ENCODE data around the gene AUTS2. TPM values are rescaled to one million over a fixed set of nuclear protein-coding genes. Genes with fewer than 3 reads are reported as not detected.
"Not testable (repeated sequence)": the region's sequence is repeated elsewhere in the genome, so short reads cannot be mapped to it uniquely, and the experiment has no call there.

AUTS2 gene
- total RNA-seq, 1 donor from 2014 or later: 49.8 TPM

DNA sequence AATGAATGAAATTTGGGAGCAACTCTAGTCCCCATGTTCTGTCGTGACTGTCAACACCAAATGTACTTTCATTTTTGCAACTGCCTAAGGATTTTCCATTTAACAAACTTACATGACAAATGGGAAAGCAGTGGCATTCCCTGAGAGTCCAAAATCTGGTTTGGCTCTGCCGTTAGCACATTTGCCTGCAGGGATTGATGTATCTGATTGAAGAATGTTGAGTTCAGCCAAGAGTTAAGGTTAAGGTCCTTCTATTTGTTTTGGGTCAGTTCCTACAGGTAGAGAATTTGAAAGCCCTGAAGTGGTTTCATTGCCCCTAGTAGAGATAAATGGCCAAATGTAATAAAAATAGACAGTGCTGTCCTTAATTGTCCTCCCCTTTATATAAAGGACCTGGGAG, 1127.2 kb downstream of the AUTS2 start:
- DNase-seq (ENCODE audit: low spot score): no peak

DNA sequence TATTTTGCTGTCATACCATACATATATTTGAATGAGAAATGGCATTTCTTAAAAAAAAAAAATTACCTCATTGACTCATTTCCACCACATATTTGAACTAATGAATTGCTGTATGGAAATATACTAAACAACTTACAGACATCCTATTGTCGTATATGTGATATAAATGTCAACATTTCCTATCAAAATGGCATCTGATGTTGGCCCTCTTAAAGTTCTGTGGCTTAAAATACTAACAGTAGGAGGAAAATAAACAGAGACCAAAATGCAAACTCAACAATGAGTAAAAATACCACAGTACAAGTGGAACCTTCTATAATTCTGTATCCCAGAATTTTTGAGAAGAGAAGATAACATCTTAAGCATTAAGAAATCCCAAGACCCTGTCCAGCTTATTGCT, 1128.0 kb downstream of the AUTS2 start:
- DNase-seq (ENCODE audit: low spot score): no peak

DNA sequence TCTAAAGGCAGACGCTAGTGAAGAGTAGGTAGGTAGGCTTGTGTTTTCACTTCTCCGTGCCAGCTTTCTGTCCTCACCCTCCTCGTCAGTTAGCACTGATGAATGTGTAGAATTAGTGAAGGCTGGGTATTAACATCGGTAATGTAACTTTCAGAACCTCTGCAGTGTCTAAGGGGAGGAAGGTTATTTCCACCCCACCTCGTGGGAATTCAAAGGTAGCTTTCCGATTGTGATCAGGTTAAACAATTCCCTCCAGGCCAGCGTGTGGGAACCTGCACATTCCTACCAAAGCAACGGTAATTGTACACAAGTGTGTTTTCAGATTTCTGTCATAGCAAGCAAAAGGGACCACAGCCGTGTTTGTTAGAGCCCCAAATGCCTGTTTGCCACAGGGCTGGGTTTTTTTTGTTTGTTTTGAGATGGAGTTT, 1128.7 kb downstream of the AUTS2 start:
- no peak for DNase-seq (ENCODE audit: low spot score)

DNA sequence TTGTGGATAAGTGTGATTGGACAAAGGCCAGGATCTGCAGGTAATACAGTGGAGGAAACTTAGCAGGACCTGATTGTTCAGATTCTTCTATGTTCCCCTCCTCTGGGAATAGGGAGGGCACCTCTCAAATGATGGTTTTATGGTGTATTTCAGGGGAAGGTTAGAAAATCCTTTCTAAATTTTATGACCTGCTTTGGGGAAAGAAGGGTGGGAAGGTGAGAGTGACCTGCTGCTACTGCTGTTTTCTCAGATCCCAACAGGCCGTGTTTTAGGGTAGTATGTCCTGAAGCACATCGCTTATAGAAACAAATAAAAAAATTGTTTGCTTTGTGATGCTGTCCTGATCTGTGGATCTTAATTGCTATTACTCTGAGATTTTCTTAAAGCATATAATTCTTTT, 1129.6 kb downstream of the AUTS2 start:
- no peak for DNase-seq (ENCODE audit: low spot score)

DNA sequence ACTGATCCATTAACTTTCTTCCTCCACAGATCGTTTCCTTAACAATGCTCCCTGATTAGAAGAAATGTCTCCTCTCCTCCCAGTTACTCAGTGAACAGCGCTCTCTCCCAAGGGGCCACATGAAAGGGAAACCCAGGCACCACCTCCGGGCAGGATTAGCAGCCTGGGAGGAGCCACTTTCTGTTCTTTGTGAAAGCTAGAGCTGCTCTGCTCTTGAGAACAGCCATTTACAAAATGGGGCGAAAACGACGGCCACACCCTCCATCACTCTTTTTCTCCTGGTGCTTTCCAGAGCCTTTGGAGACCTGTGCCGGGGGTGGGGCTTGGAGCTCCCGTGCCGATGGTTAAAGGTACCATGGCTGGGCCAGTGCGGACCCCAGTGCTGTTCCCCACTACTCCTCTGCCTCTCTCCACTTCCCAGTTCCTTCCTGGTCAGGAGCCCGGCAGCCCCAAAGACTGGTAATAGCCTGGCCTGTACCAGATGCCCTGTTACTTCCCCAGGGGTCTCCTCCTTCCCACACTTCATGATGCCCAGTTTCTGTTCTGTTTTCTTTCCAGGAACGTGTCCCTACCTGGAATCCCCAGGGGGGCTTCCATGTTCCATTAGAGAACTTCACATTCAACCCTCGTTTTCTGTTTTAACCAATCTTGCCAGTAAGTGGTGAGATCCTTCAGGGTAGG, 1130.7 kb downstream of the AUTS2 start:
- DNase-seq (ENCODE audit: low spot score): peak; percentile 57

DNA sequence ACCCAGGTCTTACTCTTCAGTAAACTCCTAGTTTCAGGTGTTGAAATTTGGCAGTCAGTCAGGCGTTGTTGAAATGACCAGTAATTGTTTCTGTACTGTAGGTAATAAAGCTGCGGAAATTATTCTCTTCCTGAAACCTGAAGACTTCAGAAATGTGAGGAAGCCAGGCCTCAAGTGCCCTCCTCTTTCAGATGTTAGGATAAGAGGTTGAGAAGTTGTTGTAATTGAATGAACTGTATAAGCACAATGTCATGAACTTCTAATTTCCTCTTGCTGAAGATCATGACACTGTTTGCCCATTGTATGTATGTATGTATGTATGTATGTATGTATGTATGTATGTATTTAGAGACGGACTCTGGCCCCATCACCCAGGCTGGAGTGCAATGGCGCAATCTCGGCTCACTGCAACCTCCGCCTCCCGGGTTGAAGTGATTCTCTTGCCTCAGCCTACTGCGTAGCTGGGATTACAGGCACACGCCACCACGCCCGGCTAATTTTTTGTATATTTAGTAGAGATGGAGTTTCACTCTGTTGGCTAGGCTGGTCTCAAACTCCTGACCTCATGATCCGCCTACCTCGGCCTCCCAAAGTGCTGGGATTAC, 1131.4 kb downstream of the AUTS2 start:
- not testable (repeated sequence) for DNase-seq (ENCODE audit: low spot score)

DNA sequence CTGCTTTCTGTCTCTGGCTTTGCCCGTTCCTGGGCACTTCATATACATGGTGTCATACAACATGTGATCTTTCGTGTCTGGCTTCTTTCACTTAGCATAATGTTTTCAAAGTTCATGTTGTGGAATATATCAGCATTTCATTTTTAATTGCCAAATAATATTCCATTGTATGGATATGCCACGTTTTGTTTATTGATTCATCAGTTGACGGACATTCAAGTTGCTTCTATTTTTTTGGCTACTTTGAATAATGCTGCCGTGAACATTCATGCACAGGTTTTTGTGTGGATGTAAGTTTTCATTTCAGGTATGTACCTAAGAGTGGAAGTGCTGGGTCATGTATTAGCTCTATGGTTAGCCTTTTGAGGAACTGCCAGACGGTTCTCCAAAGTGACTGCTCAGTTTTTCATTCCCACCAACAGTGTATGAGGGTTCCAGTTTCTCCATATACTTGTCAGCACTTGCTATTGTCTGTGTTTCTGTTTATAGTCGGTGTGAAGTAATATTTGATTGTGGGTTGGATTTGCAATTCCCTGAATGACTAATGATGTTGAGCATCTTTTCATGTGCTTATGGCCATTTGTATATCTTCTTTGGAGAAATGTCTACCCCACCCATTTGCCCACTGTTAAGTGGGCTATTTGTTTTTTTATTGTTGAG, 1132.3 kb downstream of the AUTS2 start:
- DNase-seq (ENCODE audit: low spot score): no peak

DNA sequence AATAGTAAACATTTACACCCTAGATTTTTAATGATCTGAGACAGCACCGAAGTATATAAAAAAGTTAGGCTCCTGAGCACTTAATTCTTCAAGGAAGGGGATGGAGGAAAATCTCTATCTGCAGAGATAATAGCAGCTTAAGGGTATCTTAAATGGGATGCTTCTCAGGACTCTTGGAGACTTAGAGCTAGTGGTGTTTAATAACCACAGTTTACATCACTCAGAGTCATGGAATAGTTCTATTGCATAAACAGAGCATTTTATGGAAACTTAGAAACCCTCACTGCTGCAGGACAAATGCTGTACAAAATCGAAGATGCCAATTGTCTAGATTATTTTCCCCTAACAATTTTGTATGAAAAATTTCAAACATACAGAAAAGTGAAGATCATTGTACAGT, 1134.8 kb downstream of the AUTS2 start:
- DNase-seq (ENCODE audit: low spot score): peak; percentile 53

DNA sequence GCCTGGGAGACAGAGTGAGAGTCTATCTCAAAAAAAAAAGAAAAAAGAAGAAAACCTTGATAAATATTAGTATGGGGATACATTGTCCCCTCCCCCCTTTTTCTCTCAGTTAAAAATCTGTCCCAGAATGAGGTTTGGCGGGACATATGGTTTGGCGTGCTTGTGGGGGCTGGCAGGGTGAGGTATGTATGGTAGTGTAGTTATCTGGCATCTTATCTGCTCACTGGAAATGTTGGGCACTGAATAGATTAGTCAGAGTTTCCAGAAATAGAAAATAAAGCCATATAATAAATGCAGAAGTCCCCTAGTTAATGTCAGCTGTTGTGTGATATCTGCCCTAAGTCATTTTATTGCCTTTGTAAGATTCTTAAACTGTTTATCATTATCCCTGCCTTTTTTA, 1136.1 kb downstream of the AUTS2 start:
- DNase-seq (ENCODE audit: low spot score): peak; percentile 21

DNA sequence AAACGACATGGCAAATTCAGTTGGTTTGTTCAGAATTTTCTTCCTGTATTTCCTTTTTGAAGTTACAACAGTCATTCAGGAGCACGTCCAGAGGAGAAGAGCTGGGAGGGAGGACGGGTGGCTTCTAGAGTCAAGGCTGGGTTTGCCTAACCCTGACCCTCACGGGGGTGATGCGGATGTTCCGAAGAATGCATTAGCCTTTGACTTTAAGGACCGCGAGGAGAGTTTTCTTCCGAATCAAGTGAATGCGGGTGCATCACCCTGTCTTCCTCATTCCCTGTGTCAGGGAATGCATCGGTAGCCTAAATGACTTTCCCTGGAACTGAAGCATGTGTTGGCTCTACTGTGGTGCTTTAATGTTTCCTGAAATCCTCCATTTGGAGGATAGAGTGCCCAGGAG, 1137.0 kb downstream of the AUTS2 start:
- DNase-seq (ENCODE audit: low spot score): no peak

DNA sequence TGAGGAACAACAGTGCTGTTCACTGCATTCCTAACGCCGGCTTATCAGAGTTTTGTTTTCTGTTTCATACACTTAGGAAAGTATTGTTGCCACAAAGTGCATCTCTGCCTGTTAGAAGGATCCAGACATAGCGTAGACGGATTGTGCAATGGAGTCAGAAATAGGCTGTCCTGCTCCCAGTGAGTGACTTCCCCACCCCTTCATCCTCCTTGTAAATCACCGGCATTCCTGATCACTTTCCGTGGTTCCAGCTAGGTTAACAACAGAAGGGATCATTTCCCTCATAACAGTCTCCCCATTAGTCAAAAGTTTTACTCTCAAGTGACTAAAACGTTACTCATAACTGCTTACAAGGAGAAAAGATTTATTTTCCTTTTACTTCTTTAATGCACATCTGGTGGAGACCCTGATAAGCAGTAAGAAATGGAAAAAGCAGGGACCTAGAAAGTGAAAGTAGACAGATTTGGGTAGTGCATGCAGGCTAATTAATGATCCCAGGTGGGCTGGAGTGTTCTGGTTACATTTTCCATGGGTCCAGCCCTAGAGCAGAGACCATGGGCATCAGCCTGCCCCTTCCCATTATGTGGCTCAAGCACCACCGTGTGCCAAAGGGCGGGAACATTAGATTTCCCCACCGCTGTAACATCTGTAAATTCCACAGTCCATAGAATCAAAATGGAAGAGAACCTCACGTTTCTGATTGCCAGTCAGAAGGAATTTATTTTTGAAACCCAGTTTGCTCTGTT, 1138.6 kb downstream of the AUTS2 start:
- peak; percentile 73 for DNase-seq (ENCODE audit: low spot score)

DNA sequence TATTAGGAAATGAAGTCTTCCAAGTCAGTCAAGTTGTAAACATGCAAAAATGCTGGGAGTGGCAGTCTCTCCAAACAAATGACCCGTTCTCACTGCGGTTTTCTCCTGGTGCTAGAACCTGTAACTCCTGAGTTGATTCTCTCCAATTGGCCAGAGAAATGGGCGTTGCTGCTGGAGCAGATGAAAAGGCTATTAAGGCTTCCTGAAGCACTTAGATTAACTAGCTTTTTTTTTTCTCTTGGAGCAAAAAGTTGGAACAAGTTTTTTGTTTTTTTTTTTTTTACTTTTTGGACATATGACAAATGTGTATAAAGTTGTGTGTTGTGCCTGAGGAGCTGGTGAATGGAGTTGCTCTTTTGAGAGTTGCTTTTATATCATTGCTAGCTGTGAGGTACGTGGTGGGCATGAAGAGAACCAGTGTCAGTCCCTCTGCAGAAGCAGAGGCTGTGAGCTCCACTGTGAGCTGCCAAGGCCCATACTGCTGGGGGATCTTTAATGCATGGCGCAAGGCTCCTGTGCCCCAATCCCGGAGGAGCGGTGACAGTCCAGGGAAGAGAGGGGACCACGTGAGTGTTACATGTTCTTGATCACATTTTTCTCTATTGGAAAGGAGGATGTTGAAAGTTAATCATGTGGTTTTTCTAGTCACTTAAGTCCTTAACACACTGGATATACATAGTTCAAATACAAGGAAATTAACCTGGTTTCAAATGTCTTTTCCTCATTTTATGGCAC, 1140.0 kb downstream of the AUTS2 start:
- DNase-seq (ENCODE audit: low spot score): peak; percentile 29

DNA sequence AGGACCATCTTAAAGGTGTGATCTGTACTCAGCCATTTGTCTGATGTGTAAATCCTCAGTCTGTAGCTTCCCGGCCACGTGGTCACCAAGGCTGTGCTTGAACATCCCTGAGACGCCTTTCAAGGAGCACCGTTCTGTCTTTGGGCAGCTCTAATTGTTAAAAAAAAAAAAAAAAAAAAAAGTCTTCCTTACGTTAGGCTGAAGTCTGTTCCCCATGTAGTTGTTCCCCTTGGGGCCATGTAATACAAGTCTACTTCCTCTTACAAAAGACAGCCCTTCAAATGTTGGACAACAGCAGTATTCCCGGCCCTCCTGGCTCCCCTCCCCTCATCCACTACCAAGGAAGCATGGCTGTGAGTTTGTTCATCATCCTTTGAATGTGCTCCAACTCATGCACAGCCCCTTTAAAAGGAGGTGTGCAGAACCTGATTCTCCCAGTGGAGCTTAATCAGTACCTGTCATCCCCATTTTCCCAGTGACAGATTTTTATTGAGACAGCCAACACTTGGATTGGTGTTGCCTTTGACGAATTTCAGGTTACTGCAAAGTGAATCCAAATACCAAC, 1141.5 kb downstream of the AUTS2 start:
- DNase-seq (ENCODE audit: low spot score): no peak

DNA sequence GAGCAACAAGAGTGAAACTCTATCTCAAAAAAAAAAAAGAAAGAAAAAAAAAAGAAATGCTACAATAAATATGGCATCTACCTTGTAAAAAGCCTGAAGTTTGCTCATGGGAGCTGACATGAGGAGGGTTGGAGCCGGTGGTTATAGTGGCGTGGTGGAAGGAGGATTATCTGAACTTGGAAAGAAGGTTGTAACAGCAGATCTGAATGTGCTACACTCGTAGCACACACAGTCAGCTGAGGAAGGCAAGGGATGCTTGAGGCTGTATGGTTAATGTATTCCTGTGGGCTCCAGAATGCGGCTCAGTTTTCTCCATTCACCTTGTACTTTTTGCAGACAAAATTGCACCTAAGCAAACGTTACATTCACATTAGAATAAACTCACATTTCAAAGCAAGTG, 1143.4 kb downstream of the AUTS2 start:
- no peak for DNase-seq (ENCODE audit: low spot score)

DNA sequence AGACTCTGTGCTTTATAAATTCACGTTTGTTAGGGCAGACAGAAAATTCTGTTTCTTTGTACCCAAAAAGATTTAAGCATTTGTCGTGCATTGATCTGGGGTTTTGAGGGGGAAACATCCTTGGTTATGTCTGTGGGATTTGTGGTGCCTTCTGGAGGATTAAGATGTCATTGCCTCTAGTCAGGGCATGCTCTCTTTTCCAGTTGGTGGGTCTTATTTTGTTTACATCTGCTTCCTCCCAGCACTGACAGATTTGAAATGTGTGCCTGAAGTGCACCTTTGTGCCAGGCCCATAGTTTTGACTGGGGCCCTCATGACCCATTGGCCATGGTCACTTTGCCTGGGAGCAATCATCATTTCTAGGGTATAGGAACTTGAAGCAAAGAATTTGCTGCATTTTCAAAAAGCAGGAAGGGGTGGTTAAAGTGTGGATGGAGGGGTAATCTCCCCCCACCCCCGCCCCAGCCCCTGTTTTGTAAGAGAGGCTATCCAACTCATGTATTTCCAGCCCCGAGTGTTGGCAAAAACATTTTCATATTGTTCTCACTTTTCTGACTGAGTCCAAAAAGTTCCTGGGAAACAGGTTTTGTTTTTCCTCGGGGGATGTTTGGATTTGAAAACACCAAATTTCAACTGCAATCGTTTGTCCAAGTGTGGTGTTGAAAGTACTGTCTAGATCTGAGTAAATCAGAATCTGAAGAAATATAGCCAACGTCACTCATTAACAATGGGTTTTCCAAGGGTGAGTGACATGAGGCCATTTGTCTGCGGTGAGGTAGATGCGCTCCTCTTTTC, 1145.5 kb downstream of the AUTS2 start:
- no peak for DNase-seq (ENCODE audit: low spot score)

DNA sequence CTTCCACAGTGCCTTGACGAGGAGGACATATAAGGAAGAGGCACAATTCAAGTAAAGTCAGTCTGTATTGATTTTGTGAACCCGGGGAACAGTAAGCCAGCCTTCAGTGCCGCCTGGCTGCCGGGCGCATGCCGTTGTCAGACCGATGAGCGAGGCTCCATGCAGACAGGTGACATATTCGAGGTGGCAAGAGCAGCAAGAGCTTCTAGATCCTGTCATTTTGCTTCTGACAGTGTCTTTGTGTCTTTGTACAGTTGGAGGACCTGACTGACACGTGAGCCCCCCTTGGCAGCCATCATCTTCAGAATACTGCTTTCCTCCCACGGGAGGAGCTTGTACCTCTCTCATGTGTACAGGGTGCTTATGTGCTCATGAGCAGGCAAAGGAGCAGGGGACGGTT, 1146.2 kb downstream of the AUTS2 start:
- DNase-seq (ENCODE audit: low spot score): no peak

DNA sequence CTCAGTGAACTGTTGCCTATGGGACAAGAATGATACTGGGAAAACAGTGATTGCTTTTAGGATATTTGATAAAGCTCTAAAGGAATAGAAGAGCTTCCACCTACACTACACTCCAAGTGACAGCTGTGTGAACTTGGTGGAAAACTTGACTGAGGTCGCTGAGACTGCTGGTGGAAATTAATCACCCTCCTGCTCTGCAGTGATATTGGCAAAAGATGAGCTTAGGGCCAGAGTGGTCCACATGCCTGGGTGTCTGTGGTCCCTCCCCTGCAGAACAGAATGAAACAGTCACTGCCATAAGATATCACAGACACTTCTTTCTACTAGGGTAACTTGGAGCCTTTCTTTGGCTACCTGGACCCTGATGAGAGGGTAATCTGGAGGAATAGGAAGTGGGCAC, 1151.6 kb downstream of the AUTS2 start:
- DNase-seq (ENCODE audit: low spot score): no peak

DNA sequence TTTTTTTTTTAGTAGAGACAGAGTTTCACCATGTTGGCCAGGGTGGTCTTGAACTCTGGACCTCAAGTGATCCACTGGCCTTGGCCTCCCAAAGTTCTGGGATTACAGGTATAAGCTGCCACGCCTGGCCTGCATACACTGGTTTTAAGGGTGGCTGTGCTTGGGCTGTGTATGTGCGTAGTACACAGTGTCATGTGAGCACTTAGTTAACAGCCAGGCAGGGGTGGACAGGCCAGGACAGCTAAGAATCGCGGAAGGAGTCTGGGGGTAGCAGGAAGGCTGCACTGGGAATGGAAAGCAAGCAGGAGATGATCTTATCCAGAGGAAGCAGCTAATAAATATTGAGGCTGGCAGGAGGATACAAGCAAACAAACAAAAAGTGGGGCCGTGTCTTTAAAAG, 1153.6 kb downstream of the AUTS2 start:
- DNase-seq (ENCODE audit: low spot score): no peak

DNA sequence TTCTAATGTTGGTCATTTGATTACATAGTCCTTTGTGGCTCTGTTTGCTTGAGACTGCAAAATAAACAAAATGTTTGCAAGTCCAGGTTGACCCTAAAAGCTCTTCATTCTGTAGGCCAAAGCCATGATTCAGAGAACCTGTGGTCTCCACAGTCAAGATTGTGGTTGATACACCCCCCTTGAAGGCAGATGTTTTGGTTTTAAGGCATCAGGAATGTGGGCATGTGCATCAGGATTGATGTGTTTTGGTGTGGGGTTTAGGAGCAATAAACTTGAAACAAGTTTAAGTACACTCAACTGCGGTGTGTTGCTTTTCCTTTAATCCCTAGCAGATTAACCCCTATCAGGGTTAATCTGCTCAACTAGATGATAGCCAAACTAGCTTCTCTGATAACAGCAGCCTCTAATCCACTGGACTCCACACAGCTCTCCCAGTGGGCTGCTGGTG, 1154.5 kb downstream of the AUTS2 start:
- DNase-seq (ENCODE audit: low spot score): peak; percentile 40

DNA sequence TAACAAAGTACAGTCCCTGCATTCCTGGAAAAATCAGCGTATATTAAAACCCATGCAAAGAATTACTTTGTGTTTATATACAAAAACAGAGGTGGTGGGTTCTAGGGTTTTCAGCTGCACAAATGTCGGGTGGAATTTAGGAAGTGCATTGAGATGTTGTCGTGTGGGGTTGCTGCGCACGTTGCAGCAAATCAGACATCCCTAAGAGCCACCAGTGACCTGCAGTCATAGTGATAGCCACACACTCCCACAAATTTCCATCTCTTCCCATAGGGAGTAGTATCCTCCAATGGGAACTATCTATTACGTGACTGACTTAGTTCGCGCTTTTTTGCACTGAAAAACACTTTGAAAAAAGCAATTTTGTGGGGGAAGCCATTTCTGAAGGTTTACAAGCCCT, 1158.5 kb downstream of the AUTS2 start:
- no peak for DNase-seq (ENCODE audit: low spot score)

Data from umbilical cord (tissue), 2 donors.